GM18909 (cell line): ENCODE measurements around the gene TCF19.
"Not testable (repeated sequence)": the region's sequence is repeated elsewhere in the genome, so short reads cannot be mapped to it uniquely, and the experiment has no call there.

ENCODE experiments used
- ATAC-seq: cut with Tn5 transposase; IDR thresholded peaks from one replicate; pipeline ENCODE4 v1.9.1; 2021; ENCODE audit warnings: mild to moderate bottlenecking; ENCODE audit not compliant: unreplicated experiment, poor library complexity

Gene TCF19

DNA sequence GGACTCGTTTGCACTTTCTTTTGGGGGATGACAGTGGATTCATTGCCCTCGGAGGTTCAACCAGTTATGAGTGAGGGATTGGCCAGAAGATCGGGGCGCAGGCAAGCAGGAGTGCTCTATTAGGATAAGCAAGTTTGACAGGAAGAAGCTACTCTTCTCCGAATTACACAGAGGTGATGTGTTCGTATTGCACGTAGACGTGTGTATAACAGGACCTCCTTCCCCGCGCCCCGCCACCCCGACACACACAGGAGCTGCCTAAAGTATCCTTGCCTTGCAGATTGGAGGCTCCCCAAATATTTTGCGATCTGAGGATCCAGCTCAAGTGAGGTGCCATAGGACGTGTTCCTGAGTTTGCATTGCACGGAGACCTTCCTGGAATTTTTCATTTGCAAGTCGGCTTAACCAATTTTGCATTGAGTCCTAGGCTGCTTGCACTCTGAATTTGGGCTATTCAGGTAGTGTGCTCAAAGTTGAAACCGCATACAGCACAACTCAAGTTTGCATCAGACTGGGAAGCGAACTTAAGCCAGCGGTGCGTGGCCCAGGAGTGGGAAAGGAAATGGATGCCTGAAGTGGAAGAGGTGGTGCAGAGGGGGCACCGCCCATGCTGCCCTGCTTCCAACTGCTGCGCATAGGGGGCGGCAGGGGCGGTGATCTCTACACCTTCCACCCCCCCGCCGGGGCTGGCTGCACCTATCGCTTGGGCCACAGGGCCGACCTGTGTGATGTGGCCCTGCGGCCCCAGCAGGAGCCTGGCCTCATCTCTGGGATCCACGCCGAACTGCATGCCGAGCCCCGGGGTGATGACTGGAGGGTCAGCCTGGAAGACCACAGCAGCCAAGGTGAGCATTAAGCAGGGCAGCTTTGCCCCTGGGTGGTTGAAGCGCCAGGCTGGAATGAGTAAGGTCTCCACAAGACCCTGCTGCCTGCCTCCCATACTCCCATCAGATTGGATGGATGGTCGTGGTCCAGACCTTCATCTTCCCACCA is 770 bp downstream of the TCF19 start:
- peak; percentile 14 for ATAC-seq

DNA sequence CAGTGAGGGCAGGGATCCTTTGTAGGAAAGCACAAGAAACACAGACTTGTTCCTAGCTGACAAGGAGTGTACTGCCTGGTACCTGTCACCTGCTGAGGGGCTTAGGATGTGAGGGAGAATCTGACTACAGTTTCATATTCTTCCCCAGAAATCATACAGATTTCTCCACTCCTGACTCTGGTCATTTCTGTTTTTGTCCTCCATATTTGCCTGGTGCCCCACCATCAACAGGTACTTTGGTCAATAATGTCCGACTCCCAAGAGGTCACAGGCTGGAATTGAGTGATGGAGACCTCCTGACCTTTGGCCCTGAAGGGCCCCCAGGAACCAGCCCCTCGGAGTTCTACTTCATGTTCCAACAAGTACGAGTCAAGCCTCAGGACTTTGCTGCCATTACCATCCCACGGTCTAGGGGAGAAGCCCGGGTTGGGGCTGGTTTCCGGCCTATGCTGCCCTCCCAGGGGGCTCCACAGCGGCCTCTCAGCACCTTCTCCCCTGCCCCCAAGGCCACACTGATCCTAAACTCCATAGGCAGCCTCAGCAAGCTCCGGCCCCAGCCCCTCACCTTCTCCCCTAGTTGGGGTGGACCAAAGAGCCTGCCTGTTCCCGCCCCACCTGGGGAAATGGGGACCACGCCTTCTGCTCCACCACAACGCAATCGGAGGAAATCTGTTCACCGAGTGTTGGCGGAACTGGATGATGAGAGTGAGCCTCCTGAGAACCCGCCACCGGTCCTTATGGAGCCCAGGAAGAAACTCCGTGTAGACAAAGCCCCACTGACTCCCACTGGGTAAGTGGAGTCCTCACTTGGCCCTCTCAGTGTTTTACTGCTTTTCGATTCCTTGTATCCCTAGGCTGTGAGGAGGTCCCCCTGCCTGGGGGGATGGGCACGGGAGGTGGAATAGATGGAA is 3.1 kb downstream of the TCF19 start:
- ATAC-seq: no peak

DNA sequence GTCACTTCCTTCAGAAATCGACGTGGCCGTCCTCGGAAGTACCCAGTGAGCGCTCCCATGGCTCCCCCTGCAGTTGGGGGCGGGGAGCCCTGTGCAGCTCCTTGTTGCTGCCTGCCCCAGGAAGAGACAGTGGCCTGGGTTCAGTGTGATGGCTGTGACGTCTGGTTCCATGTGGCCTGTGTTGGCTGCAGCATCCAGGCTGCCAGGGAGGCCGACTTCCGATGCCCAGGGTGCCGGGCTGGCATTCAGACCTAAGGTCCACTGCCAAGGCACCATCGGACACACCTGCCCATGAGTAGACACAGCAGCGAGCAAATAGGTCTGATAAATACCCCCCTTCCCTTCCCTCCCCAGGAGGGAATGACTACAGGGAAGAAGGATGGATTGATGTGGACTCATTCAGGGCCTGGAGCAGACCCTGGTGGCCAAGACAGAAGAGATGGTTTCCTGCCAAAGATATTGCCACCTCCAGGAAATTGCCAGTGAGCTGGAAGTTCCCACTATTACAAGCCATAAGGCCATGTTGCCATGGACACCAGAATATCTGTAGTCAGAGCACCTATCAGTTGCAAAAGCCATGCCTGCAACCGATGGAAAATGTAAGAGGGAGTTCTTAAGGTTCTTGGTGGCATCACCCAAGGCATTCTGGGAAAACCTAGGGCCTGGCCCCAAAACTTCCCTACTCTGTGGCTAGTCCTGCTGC is 4.2 kb downstream of the TCF19 start:
- no peak for ATAC-seq

GRCh38 chr6:31163922-31164321 is 5.5 kb downstream of the TCF19 start:
- ATAC-seq: no peak

GRCh38 chr6:31164475-31165063 is 6.2 kb downstream of the TCF19 start:
- not testable (repeated sequence) for ATAC-seq

DNA sequence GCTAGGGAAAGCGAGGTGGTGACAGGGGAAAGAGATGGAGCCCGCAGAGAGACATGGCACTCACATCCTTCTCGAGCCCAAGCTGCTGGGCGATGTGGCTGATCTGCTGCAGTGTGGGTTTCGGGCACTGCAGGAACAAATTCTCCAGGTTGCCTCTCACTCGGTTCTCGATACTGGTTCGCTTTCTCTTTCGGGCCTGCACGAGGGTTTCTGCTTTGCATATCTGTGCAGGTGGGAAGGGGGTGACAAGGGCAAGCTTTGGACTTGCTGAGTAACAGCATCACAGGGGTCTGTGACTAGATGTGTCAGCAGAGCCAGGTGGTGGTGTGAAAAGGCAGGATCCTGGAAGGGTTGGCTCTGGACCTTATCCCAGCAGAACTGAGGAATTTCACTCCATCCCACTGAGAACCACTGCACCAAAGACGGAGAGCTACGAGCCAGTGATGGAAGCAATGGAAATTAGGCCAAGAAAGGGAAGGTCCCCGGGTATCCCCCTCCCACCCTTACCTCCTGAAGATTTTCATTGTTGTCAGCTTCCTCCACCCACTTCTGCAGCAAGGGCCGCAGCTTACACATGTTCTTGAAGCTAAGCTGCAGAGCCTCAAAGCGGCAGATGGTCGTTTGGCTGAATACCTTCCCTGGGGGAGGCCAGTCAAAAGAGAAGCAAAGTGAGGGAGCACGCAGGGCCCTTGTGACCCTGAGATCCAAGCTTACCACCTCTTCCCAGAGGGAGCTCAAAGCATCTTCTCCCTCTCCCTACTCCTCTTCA is 6.9 kb downstream of the TCF19 start:
- ATAC-seq: peak; percentile 76

DNA sequence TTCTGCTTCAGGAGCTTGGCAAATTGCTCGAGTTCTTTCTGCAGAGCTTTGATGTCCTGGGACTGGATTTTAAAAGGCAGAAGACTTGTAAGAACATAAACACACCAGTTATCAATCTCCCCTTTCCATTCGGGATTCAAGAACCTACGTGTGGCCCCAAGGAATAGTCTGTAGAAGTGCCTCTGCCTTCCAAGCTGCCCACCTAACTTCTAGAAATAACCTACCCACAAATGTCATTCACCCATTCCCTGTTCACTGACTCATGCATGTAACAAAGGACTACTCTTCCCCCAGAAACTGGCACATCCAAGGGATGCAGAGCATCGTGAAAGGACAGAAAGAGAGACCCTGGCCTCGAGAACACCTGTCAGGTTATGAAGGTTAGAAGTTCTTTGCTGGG is 7.6 kb downstream of the TCF19 start:
- no peak for ATAC-seq

DNA sequence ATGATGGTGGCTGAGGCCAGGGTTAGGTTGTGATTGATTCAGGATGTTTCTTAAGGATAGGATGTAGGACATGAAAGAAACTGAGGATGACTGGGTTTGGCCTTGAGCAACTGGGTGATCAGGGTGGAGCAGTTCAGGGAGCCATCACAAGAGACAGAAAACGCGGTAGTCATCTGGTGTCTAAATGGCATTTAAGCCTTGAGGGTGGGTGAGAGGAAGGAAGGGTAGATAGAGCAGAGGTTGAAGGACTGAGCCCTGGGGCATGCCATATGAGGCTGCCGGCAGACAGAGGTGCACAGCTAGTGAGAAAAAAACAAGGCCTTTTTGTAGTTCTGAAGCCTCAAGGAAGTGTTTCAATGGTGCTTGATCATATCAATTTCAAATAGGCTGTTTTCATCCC is 10.2 kb downstream of the TCF19 start:
- no peak for ATAC-seq

- ATAC-seq: no peak
These were observed 10.9 kb downstream of the TCF19 start for GRCh38 chr6:31169123-31169857.

- not testable (repeated sequence) for ATAC-seq
These were observed 11.6 kb downstream of the TCF19 start for GRCh38 chr6:31169858-31170599.

DNA sequence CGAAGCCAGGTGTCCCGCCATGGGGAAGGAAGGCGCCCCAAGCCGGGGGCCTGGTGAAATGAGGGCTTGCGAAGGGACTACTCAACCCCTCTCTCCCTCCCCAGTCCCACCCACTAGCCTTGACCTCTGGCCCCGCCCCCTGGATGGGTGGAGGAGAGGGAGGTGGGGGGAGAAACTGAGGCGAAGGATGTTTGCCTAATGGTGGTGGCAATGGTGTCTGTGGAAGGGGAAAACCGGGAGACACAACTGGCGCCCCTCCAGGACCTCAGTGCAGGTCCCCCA is 12.2 kb downstream of the TCF19 start, which contains the start of gene POU5F1:
TSS of gene POU5F1 (minus strand) at position 83 of the 282 bp plus-strand sequence. CDS start at position 21, 62 bp downstream.
- no peak for ATAC-seq

DNA sequence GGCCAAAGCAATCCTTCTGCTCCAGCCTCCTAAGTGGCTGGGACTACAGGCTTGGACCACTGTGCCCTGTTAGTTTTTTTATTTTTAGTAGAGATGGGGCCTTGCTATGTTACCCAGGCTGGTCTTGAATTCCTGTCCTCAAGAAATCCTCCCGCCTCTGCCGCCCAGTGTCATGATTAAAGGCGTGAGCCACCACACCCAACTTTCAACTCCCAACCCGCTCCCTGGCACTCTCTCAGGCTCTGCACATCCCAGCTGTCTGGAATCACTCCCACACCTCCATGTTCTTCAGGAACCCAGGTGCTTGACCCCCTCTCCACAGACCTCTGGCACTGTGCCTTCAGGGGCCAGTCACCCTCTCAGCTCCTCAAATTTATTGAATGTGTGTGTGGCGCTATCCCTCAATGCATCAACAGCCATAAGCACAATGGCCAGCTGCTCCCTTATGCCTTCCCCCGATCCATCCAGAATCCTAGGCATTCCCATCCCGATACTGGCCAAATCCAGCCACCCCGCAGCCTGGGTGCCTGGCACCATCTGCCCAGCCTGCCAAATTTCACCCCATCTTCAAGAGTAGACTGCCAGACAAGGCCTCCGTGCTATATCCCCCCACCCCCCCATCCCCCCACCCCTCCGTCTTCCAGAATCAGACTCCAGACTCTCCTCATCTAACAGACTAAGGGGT is 12.7 kb downstream of the TCF19 start:
- no peak for ATAC-seq

- no peak for ATAC-seq
These were observed 13.8 kb downstream of the TCF19 start for GRCh38 chr6:31171931-31172905.

DNA sequence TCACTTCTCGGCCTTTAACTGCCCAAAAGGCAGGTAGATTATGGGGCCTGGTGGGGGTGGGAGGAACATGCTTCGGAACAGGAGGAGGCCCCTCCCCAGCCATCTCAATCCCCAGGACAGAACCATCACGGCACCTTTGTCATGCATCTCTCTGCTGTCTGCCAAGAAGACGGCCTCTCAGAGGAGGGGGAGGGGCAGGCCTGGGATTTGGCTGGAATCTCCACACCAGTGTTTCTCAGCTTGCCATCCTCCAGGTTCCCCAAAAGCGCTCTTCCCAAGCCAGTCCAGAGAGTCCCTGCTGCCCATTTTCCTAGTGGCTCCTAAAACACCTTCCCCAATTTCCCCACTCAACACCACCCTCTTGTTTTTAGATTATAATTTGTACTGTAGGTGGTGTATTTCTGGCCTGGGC is 14.6 kb downstream of the TCF19 start:
- ATAC-seq: no peak

- no peak for ATAC-seq
These were observed 15.0 kb downstream of the TCF19 start for GRCh38 chr6:31173406-31173805.

GRCh38 chr6:31174378-31174777 is 16.0 kb downstream of the TCF19 start:
- no peak for ATAC-seq
